Fibroblast of the aortic adventitia (primary cell): ENCODE results near the gene ANKRD29. TPM values are rescaled to one million over a fixed set of nuclear protein-coding genes. Genes with fewer than 3 reads are reported as not detected.
A peak's percentile ranks its signal among the peaks of the same experiment; 100 is the strongest.

Experiments used
- DNase-seq: peaks from one replicate; pipeline ENCODE4 v3.0.0-alpha.2; 2010; ENCODE audit warnings: low read depth
- H3K4me3 ChIP-seq: 2 replicates; pipeline ENCODE4 v1.5.1; 2011; ENCODE audit warnings: low read depth, mild to moderate bottlenecking, control low read depth, low read length, moderate library complexity
- total RNA-seq: library from RNA; depleted of rRNA; stranded (reverse); fragments of >200 nt; gene quantifications from 2 replicates; pipeline ENCODE4 v1.2.3, GENCODE V29; 2012; ENCODE audit warnings: low replicate concordance
- TF ChIP-seq, protein P1 (sequence below): IDR thresholded peaks from 2 replicates; pipeline ENCODE4 v1.5.1; 2011; ENCODE audit warnings: mild to moderate bottlenecking, low read length, control low read depth, inconsistent platforms; ENCODE audit not compliant: insufficient read depth

The ANKRD29 gene
- total RNA-seq, 1 donor: 17.4 TPM

DNA sequence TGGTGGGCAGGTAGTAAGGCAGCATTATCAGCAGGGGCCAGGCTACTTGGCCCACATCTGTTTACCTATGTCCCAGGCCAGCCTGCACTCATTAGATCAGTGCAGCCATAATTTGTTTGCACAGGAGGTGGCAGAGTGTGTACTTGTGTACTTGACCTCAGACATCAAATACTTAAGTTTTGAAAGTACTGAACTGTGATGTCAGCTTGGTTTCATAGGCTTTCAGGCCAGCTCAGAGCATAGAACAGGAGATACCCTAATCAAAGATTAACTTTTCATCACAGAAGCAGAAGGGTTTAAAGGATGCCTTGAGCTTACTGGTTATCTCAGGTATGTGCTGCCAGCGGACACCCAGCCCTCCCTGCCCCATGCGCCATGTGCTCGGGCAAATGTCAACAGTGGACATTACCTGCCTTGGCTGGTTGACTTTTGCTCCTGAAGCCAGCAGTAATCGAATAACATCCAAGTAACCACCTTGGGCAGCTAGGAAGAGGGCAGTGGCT is 33.2 kb downstream of the ANKRD29 start:
- TF ChIP-seq, protein P1, sequence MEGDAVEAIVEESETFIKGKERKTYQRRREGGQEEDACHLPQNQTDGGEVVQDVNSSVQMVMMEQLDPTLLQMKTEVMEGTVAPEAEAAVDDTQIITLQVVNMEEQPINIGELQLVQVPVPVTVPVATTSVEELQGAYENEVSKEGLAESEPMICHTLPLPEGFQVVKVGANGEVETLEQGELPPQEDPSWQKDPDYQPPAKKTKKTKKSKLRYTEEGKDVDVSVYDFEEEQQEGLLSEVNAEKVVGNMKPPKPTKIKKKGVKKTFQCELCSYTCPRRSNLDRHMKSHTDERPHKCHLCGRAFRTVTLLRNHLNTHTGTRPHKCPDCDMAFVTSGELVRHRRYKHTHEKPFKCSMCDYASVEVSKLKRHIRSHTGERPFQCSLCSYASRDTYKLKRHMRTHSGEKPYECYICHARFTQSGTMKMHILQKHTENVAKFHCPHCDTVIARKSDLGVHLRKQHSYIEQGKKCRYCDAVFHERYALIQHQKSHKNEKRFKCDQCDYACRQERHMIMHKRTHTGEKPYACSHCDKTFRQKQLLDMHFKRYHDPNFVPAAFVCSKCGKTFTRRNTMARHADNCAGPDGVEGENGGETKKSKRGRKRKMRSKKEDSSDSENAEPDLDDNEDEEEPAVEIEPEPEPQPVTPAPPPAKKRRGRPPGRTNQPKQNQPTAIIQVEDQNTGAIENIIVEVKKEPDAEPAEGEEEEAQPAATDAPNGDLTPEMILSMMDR: no peak
- no peak for DNase-seq
- no peak overlapping the region for H3K4me3 ChIP-seq

- no peak overlapping the region for H3K4me3 ChIP-seq
- DNase-seq: no peak
- TF ChIP-seq, protein P1: no peak
Measured at GRCh38 chr18:23627970-23628369, 34.7 kb downstream of the ANKRD29 start.

DNA sequence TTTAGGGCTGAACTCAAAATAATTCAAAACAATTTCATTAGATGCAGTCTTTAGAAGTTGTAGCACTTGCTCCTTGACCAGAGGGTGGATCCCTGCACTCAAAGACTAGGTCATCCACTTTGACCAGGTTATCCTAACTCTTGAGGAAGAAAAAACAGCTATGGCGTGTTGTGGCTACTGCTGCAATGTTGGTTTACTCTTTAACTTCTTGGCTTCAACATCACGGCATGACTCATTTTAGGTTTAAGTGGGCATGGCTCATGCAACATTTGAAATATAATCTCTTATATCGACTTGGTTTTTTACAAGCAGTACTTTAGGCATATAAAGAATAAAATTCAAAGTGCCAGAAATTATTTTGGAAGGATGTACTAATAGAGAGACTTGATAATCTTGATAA is 35.4 kb downstream of the ANKRD29 start:
- no peak overlapping the region for H3K4me3 ChIP-seq
- TF ChIP-seq, protein P1: no peak
- DNase-seq: peak; percentile 76

DNA sequence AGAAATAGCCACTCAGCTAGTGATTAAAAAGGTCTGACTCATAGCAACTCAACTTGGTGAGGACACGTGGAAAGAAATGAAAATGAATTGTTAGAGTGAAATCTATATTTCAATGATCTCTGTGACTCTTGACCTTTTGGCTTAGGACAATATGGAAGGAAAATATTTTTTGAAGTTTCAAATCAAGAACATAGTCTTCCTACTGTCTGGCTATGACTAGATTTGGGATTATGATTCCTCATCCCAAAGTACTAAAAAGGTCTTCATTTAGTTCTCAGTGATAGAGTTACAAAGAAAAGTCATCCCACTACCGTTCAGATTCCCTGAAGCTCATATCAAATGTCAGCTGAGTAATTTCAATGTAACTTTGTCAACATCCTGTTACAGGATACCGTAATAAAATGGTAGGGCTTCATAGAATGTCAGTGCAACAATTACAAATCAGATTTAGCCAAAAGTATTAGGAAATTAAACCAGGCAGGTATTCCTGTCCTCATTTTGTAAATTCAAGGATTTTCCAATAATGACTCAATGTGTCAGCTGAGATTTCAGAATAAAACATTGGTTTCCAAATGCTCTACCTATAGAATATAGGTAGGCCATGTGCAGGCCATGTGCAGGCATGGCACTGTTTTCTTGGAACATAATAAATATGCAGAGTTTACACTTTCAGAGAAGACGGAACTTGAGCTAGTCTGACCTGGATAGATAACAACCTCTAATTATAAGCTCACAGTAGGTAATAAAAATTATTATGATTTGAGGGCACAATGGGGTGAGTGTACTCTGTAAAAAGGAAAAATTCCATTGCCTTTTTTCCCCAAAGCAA is 36.0 kb downstream of the ANKRD29 start:
- TF ChIP-seq, protein P1: no peak
- no peak for DNase-seq
- H3K4me3 ChIP-seq: no peak overlapping the region

- H3K4me3 ChIP-seq: no peak overlapping the region
- TF ChIP-seq, protein P1: no peak
- DNase-seq: no peak
Measured at GRCh38 chr18:23623040-23623439, 39.7 kb downstream of the ANKRD29 start.

- H3K4me3 ChIP-seq: peak overlapping the region; percentile 58
- DNase-seq: peak; percentile 29
- TF ChIP-seq, protein P1: no peak
Measured at GRCh38 chr18:23619388-23619881, 43.3 kb downstream of the ANKRD29 start.
